ENCODE data around the gene ZNF451.

Gene ZNF451

GRCh38 chr6:57130661-57131177 is 40.7 kb downstream of the ZNF451 start:
- Histone ChIP-seq H3K27ac (replicated peaks) (no peak overlapping the region), H3K4me3 (replicated peaks; ENCODE audit: insufficient read depth, low read length) (no peak overlapping the region), H3K27me3 (ENCODE audit: insufficient read depth, poor library complexity, severe bottlenecking) (no peaks in the 10 kb centered on the region)
- TF ChIP-seq SPI1 (IDR thresholded peaks at IDR 0.05; ENCODE audit: borderline replicate concordance, low read depth) = no peak
- no peak for TF ChIP-seq CTCF (IDR thresholded peaks at IDR 0.05; ENCODE audit: insufficient read depth, low read length)
- TF ChIP-seq GABPA (IDR thresholded peaks at IDR 0.05; ENCODE audit: low read depth) = no peak
- no peak for DNase-seq (ENCODE audit: low read depth in 1 of 2, low spot score in 1 of 2)

GRCh38 chr6:57134954-57135353 is 45.0 kb downstream of the ZNF451 start:
- TF ChIP-seq SPI1 (IDR thresholded peaks at IDR 0.05; ENCODE audit: borderline replicate concordance, low read depth) (no peak), GABPA (IDR thresholded peaks at IDR 0.05; ENCODE audit: low read depth) (no peak), CTCF (IDR thresholded peaks at IDR 0.05; ENCODE audit: insufficient read depth, low read length) (no peak), REST (IDR thresholded peaks at IDR 0.05; ENCODE audit: insufficient replicate concordance, low read depth) (no peak), POLR2AphosphoS5 (IDR thresholded peaks at IDR 0.05; ENCODE audit: low read depth) (no peak)
- no peaks in the 10 kb centered on the region for H3K27me3 ChIP-seq (ENCODE audit: insufficient read depth, poor library complexity, severe bottlenecking)
- no peak for DNase-seq (ENCODE audit: low read depth in 1 of 2, low spot score in 1 of 2)
- no peak overlapping the region for H3K4me3 ChIP-seq (replicated peaks; ENCODE audit: insufficient read depth, low read length)
- no peak overlapping the region for H3K27ac ChIP-seq (replicated peaks)

GRCh38 chr6:57135885-57136284 is 45.9 kb downstream of the ZNF451 start:
- no peak for TF ChIP-seq REST (IDR thresholded peaks at IDR 0.05; ENCODE audit: insufficient replicate concordance, low read depth)
- TF ChIP-seq CTCF (IDR thresholded peaks at IDR 0.05; ENCODE audit: insufficient read depth, low read length) = no peak
- no peak for TF ChIP-seq GABPA (IDR thresholded peaks at IDR 0.05; ENCODE audit: low read depth)
- no peak for TF ChIP-seq SPI1 (IDR thresholded peaks at IDR 0.05; ENCODE audit: borderline replicate concordance, low read depth)
- TF ChIP-seq POLR2AphosphoS5 (IDR thresholded peaks at IDR 0.05; ENCODE audit: low read depth) = no peak
- no peak overlapping the region for H3K4me3 ChIP-seq (replicated peaks; ENCODE audit: insufficient read depth, low read length)
- no peaks in the 10 kb centered on the region for H3K27me3 ChIP-seq (ENCODE audit: insufficient read depth, poor library complexity, severe bottlenecking)
- no peak for DNase-seq (ENCODE audit: low read depth in 1 of 2, low spot score in 1 of 2)
- H3K27ac ChIP-seq (replicated peaks) = no peak overlapping the region

GRCh38 chr6:57137350-57137749 is 47.4 kb downstream of the ZNF451 start:
- TF ChIP-seq GABPA (IDR thresholded peaks at IDR 0.05; ENCODE audit: low read depth) (no peak), SPI1 (IDR thresholded peaks at IDR 0.05; ENCODE audit: borderline replicate concordance, low read depth) (no peak), CTCF (IDR thresholded peaks at IDR 0.05; ENCODE audit: insufficient read depth, low read length) (no peak), POLR2AphosphoS5 (IDR thresholded peaks at IDR 0.05; ENCODE audit: low read depth) (no peak), REST (IDR thresholded peaks at IDR 0.05; ENCODE audit: insufficient replicate concordance, low read depth) (no peak)
- no peak overlapping the region for H3K4me3 ChIP-seq (replicated peaks; ENCODE audit: insufficient read depth, low read length)
- no peak overlapping the region for H3K27ac ChIP-seq (replicated peaks)
- H3K27me3 ChIP-seq (ENCODE audit: insufficient read depth, poor library complexity, severe bottlenecking) = no peaks in the 10 kb centered on the region
- no peak for DNase-seq (ENCODE audit: low read depth in 1 of 2, low spot score in 1 of 2)

Data from HL-60 (cell line).